HL-60/S4 (cell line): Measurements from ENCODE around the gene FRMD4A.
"Not testable (repeated sequence)": the region's sequence is repeated elsewhere in the genome, so short reads cannot be mapped to it uniquely, and the experiment has no call there.

Source experiments
- in situ Hi-C: fragments of 300-500 bp; cut with MboI; formaldehyde crosslinking; loops from 2 replicates; pipeline ENCODE4 v1.14.3; 2022; ENCODE audit warnings: low sequenced_read_pairs

The FRMD4A gene

GRCh38 chr10:13773043-13773442, 557.7 kb downstream of the FRMD4A start:
- in situ Hi-C loops: no loop called here

- in situ Hi-C loops: no loop called here
Observed at GRCh38 chr10:13771992-13772391, 558.7 kb downstream of the FRMD4A start.

GRCh38 chr10:13770760-13771493, 559.8 kb downstream of the FRMD4A start:
- in situ Hi-C loops: no loop called here

- in situ Hi-C loops: no loop called here
Observed at GRCh38 chr10:13769946-13770345, 560.8 kb downstream of the FRMD4A start.

GRCh38 chr10:13767676-13768178, 563.0 kb downstream of the FRMD4A start:
- in situ Hi-C loops: no loop called here

GRCh38 chr10:13767148-13767547, 563.6 kb downstream of the FRMD4A start:
- in situ Hi-C loops: not testable (repeated sequence)

GRCh38 chr10:13765641-13766341, 564.9 kb downstream of the FRMD4A start:
- in situ Hi-C loops: no loop called here

- in situ Hi-C loops: no loop called here
Observed at GRCh38 chr10:13761490-13762091, 569.1 kb downstream of the FRMD4A start.

GRCh38 chr10:13759168-13759567, 571.6 kb downstream of the FRMD4A start:
- in situ Hi-C loops: no loop called here

- in situ Hi-C loops: no loop called here
Observed at GRCh38 chr10:13758756-13759155, 572.0 kb downstream of the FRMD4A start.

GRCh38 chr10:13758312-13758711, 572.4 kb downstream of the FRMD4A start:
- in situ Hi-C loops: no loop called here

- in situ Hi-C loops: no loop called here
Observed at GRCh38 chr10:13754277-13754676, 576.4 kb downstream of the FRMD4A start.

- in situ Hi-C loops: no loop called here
Observed at GRCh38 chr10:13751191-13751764, 579.4 kb downstream of the FRMD4A start.

- in situ Hi-C loops: no loop called here
Observed at GRCh38 chr10:13750299-13751190, 580.2 kb downstream of the FRMD4A start.

- in situ Hi-C loops: no loop called here
Observed at GRCh38 chr10:13745271-13745670, 585.5 kb downstream of the FRMD4A start.

- in situ Hi-C loops: no loop called here
Observed at GRCh38 chr10:13743963-13744362, 586.8 kb downstream of the FRMD4A start.

GRCh38 chr10:13743101-13743693, 587.5 kb downstream of the FRMD4A start:
- in situ Hi-C loops: no loop called here

- in situ Hi-C loops: no loop called here
Observed at GRCh38 chr10:13741438-13741837, 589.3 kb downstream of the FRMD4A start.

- in situ Hi-C loops: no loop called here
Observed at GRCh38 chr10:13740461-13740860, 590.3 kb downstream of the FRMD4A start.

GRCh38 chr10:13739183-13739582, 591.5 kb downstream of the FRMD4A start:
- in situ Hi-C loops: no loop called here
